ENCODE measurements around the gene CD55.

The CD55 gene

DNA sequence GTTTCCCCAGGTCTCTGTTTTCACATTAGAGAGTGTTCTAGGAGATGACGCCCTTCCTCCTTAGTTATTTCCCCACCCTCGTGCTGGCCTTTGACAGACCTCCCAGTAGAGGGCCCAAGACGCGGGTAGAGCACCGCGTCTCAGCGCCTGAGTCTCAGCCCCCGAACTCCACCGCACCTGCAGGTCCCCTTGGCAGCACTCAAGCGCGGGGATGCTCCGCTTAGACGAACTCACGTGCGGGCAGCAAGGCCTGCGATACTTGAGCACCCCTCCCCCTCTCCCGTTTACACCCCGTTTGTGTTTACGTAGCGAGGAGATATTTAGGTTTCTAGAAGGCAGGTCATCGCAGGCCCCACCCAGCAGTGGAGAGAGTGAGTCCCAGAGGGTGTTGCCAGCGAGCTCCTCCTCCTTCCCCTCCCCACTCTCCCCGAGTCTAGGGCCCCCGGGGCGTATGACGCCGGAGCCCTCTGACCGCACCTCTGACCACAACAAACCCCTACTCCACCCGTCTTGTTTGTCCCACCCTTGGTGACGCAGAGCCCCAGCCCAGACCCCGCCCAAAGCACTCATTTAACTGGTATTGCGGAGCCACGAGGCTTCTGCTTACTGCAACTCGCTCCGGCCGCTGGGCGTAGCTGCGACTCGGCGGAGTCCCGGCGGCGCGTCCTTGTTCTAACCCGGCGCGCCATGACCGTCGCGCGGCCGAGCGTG, at the start of gene CD55:
Gene CD55, plus strand, starts transcription at position 600 of the 711 bp plus-strand sequence. Its CDS starts 88 bp downstream, at position 688.
- H3K4me3 ChIP-seq (ENCODE audit: low read depth, low read length), result peak within 1 kb of the TSS; percentile 81
- TF ChIP-seq, protein P1, sequence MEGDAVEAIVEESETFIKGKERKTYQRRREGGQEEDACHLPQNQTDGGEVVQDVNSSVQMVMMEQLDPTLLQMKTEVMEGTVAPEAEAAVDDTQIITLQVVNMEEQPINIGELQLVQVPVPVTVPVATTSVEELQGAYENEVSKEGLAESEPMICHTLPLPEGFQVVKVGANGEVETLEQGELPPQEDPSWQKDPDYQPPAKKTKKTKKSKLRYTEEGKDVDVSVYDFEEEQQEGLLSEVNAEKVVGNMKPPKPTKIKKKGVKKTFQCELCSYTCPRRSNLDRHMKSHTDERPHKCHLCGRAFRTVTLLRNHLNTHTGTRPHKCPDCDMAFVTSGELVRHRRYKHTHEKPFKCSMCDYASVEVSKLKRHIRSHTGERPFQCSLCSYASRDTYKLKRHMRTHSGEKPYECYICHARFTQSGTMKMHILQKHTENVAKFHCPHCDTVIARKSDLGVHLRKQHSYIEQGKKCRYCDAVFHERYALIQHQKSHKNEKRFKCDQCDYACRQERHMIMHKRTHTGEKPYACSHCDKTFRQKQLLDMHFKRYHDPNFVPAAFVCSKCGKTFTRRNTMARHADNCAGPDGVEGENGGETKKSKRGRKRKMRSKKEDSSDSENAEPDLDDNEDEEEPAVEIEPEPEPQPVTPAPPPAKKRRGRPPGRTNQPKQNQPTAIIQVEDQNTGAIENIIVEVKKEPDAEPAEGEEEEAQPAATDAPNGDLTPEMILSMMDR (conservative IDR thresholded peaks at IDR 0.05; ENCODE audit: low read depth, low read length), result peak; percentile 15
- DNase-seq (ENCODE audit: low read depth), result peak; percentile 97

GRCh38 chr1:207274882-207275281, 46.6 kb upstream of the CD55 start:
- TF ChIP-seq, protein P1 (conservative IDR thresholded peaks at IDR 0.05; ENCODE audit: low read depth, low read length), result no peak
- DNase-seq (ENCODE audit: low read depth), result no peak
- H3K4me3 ChIP-seq (ENCODE audit: low read depth, low read length), result no peak overlapping the region

- H3K4me3 ChIP-seq (ENCODE audit: low read depth, low read length), result no peak overlapping the region
- TF ChIP-seq, protein P1 (conservative IDR thresholded peaks at IDR 0.05; ENCODE audit: low read depth, low read length), result no peak
These were observed 45.0 kb upstream of the CD55 start for GRCh38 chr1:207276465-207276864.

DNA sequence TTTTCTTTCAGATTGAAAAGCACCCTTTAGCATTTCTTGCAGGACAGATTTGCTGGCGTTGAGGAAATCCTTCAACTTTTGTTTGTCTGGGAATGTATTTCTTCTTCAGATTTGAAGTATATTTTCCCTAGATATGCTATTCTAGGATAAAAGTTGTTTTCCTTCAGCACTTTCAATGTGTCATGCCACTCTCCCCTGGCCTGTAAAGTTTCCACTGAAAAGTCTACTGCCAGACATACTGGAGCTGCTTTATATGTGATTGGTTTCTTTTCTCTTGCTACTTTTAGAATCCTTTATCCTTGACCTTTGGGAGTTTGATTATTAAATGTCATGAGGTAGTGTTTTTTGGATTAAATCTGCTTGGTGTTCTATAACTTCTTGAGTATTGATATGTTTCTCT, 44.2 kb upstream of the CD55 start:
- TF ChIP-seq, protein P1 (conservative IDR thresholded peaks at IDR 0.05; ENCODE audit: low read depth, low read length), result no peak
- H3K4me3 ChIP-seq (ENCODE audit: low read depth, low read length), result no peak overlapping the region
- no peak for DNase-seq (ENCODE audit: low read depth)

More at GRCh38 chr1:207276465-207276864, 45.0 kb upstream of the CD55 start:
- DNase-seq (ENCODE audit: low read depth), result no peak

DNA sequence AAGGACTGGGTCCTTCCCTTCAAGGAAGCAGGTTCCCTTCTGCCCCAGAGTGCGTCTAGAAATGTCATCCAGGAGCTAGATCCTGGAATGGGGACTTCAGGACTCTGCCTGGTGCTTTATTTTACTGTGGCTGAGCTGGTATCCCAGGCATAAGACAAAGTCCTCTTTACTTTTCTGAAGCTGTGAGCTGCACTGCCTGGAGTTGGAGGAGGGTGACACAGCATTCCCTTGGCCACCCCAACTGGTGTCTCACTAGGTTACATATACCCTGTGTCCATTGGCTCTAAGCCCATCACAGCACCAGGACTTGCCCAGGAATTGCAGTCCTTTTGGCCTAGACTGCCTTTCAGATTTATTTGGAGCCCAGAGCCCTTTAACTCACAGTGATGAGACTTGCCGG, 41.8 kb upstream of the CD55 start:
- TF ChIP-seq, protein P1 (conservative IDR thresholded peaks at IDR 0.05; ENCODE audit: low read depth, low read length), result no peak
- no peak overlapping the region for H3K4me3 ChIP-seq (ENCODE audit: low read depth, low read length)
- no peak for DNase-seq (ENCODE audit: low read depth)

DNA sequence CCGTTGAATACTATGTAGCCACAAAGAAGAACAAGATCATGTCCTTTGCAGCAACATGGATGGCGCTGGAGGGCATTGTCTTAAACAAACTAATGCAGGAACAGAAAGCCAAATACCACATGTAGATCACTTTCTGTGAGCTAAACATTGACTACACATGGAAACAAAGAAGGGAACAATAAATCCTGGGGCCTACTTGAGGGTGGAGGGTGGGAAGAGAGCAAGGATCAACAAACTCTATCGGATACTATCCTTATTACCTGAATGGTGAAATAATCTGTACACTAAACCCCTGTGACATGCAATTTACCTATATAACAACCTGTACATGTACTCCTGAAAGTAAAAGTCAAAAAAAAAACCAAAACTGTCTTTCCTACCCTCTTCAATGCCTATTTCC, 40.8 kb upstream of the CD55 start:
- no peak for DNase-seq (ENCODE audit: low read depth)
- TF ChIP-seq, protein P1 (conservative IDR thresholded peaks at IDR 0.05; ENCODE audit: low read depth, low read length), result no peak
- no peak overlapping the region for H3K4me3 ChIP-seq (ENCODE audit: low read depth, low read length)

GRCh38 chr1:207282058-207282457, 39.4 kb upstream of the CD55 start:
- no peak overlapping the region for H3K4me3 ChIP-seq (ENCODE audit: low read depth, low read length)
- peak; percentile 63 for DNase-seq (ENCODE audit: low read depth)
- TF ChIP-seq, protein P1 (conservative IDR thresholded peaks at IDR 0.05; ENCODE audit: low read depth, low read length), result no peak
